NCI-H2081 treated with DMSO at 0.1 percent for 48 hours (cell line): Measurements from ENCODE around the gene ZNF469.
"Not testable (repeated sequence)": the region's sequence is repeated elsewhere in the genome, so short reads cannot be mapped to it uniquely, and the experiment has no call there.

Experiments used
- DNase-seq: peaks from one replicate; lab custom pipeline; 2025; lab: John Stamatoyannopoulos, UW

Gene ZNF469

DNA sequence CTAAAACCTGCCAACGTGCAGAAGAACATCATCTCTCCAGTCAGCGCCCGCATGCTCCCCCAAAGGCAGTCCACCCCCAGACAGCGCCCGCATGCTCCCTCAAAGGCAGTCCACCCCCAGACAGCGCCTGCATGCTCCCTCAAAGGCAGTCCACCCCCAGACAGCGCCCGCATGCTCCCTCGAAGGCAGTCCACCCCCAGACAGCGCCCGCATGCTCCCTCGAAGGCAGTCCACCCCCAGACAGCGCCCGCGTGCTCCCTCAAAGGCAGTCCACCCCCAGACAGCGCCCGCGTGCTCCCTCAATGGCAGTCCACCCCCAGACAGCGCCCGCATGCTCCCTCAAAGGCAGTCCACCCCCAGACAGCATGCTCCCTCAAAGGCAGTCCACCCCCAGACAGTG, 22.4 kb upstream of the ZNF469 start:
- DNase-seq, result not testable (repeated sequence)

DNA sequence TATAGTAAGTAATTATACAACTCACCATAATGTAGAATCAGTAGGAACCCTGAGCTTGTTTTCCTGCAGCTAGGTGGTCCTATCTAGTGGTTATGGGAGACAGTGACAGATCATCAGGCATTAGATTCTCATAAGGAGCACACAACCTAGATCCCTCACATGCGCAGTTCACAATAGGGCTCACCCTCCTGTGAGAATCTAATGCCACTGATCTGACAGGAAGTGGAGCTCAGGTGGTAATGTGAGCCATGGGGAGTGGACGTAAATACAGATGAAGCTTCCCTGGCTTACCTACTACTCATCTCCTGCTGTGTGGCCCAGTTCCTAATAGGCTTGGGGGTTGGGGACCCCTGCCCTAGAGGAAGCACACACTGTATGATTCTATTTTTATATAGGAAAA, 21.8 kb upstream of the ZNF469 start:
- no peak for DNase-seq

- no peak for DNase-seq
Observed at GRCh38 chr16:88361775-88362174, 21.0 kb upstream of the ZNF469 start.

DNA sequence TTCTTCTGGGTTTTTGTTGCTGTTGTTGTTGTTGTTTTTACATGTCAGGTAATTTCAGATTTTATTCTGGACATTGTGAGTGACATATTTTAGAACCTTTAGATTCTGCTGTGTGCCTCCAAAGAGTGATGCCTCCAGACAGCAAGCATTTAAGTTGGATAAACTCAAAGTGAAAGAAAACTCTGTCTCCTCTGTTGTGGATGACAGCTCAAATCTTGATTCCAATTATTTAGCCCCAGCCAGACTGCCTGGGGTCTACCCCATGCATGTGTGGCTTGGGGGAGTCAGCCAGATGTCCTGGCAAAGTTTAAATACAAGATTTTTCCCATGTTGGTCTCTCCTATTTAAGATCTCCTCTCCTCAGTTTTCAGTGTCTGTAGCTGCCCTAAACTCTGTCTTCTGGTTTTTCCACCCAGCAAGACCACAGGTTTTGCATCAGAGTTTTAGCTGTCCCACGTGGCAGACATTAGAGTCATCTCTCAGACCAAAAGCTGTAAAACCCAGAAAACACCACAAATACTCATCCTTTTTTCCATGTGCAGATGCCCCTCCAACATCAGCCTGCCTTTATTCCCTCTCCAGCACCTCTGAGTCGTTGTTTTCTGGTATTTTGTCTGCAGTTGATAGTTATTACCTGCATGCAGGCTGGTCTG, 19.4 kb upstream of the ZNF469 start:
- DNase-seq, result no peak

GRCh38 chr16:88365244-88365865, 17.4 kb upstream of the ZNF469 start:
- no peak for DNase-seq

- no peak for DNase-seq
Observed at GRCh38 chr16:88366032-88366703, 16.6 kb upstream of the ZNF469 start.

GRCh38 chr16:88366704-88367047, 16.1 kb upstream of the ZNF469 start:
- no peak for DNase-seq

- DNase-seq, result no peak
Observed at GRCh38 chr16:88367560-88367959, 15.2 kb upstream of the ZNF469 start.

DNA sequence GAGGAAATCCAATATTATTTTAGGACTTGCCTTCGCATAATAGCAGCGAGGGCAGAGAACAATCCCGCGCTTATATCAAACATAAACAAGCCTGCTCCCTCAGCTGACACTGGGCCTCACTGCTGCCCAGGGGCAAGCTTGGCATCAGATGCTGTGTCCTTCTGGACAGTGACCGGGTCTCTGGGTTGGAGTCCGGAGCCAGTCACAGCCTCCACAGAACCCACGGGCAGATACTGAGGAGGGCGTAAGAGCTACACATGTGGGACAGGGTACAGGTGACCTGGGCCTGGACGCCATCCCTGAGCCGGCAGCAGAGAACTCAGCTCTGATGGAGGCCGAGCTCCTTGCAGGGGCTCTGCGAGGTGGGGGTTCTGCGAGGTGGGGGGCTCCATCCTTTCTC, 14.7 kb upstream of the ZNF469 start:
- DNase-seq, result no peak

DNA sequence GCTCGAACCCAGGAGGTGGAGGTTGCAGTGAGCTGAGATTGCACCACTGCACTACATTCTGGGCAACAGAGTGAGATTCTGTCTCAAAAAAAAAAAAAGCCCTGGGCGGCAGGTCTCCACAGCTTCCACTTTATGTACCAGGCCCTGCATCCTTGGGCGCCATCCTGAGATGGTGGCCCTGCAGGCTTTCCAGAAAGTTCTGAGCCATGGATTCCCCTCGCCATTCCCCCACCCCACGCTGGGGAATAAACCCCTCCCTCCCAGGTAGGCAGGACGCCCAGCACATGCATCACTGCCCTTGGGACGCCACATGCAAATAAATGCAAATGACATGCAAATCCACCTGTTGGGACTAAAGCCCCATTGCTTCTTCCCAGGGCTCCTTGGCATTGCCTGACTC, 13.8 kb upstream of the ZNF469 start:
- no peak for DNase-seq

DNA sequence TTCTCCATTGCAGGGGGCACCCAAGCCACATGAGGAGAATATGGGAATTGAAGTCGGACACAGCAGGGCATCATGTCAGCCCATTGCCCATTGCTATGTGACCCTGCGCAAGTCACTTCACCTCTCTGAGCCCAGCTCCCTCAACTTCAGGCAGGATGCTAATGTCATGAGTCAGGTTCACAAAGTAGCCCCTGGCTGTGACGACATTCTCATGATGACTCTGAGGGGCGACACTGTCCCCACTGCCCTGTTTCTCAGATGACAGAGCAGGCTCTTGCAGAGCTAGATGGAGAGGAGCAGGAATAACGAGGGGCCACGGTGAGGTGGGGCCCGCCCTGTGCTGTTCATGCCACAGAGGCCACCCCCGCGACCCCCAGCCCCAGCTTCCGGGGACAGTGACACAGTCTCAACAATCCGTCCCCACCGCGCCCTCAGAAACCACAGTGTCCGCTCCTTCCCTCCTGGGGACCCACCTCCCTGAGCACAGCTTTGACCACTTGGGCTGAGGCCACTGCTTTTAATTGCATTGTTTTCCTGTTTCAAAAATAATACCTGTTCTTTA, 13.2 kb upstream of the ZNF469 start:
- DNase-seq, result no peak

DNA sequence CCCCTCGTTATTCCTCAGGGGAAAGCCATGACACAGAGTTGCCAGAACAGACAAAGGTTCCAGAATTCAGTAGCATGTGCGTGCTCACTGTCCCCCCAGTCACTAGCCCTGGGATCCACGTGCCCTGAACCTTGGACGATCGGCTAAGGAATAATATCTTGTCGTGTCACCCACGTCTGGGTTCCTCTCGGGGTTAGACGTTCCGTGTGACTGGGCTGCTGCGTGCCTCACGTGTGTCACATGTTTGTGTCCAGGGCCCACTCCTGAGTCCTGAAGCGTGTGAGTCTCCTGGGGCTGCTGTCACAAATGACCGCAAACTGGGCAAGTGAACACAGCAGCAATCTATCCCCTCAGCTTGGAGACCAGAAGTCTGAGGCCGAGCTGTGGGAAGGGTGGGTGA, 12.4 kb upstream of the ZNF469 start:
- DNase-seq, result no peak

GRCh38 chr16:88372522-88372921, 10.2 kb upstream of the ZNF469 start:
- DNase-seq, result no peak

DNA sequence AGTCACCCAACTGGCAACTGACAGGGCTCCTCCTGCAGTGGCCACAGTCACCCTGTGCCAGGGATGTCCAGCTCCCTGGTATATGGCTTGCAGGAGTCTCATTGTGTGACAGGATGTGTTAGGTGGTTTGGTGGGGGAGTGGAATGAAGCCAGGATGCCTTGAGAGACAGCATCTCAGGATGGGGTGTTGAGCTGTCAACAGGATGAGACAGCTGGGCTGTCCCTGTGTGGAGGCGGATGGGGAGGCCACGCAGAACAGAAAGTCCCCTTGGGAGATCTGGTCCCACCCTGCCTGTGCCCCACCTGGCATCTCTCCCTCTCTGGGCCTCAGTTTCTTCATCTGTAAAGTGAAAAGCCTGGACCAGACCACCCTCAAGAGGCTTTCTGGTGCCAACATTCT, 9.5 kb upstream of the ZNF469 start:
- DNase-seq, result no peak

DNA sequence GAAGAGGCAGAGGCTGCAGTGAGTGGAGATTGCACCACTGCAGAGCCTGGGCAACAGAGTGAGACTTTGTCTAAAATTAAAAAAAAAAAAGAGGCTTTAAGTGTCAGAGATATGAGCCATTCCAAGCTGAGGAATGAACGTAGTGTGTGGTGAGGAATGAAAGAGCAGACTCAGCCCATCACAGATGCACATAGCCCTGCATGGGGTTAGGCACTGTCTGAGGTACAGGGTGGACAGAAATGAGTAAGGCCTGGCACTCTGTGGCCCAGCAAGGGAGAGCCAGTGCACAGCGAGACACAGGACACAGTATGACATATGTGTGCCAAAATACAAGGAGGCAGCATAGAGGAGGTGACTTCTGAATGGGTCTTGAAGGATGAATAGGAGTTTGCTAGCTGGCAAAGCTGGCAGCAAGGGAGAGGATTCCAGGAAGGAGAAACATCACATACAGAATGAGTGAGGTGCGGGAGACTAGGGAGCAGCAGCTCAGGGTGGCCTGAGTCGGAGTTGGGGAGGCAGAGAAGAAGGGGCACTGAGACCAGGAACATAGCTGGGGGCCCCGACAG, 8.7 kb upstream of the ZNF469 start:
- DNase-seq, result no peak

- DNase-seq, result no peak
Observed at GRCh38 chr16:88374736-88375135, 8.0 kb upstream of the ZNF469 start.

- DNase-seq, result no peak
Observed at GRCh38 chr16:88375236-88375975, 7.4 kb upstream of the ZNF469 start.

- DNase-seq, result no peak
Observed at GRCh38 chr16:88375996-88376834, 6.5 kb upstream of the ZNF469 start.

DNA sequence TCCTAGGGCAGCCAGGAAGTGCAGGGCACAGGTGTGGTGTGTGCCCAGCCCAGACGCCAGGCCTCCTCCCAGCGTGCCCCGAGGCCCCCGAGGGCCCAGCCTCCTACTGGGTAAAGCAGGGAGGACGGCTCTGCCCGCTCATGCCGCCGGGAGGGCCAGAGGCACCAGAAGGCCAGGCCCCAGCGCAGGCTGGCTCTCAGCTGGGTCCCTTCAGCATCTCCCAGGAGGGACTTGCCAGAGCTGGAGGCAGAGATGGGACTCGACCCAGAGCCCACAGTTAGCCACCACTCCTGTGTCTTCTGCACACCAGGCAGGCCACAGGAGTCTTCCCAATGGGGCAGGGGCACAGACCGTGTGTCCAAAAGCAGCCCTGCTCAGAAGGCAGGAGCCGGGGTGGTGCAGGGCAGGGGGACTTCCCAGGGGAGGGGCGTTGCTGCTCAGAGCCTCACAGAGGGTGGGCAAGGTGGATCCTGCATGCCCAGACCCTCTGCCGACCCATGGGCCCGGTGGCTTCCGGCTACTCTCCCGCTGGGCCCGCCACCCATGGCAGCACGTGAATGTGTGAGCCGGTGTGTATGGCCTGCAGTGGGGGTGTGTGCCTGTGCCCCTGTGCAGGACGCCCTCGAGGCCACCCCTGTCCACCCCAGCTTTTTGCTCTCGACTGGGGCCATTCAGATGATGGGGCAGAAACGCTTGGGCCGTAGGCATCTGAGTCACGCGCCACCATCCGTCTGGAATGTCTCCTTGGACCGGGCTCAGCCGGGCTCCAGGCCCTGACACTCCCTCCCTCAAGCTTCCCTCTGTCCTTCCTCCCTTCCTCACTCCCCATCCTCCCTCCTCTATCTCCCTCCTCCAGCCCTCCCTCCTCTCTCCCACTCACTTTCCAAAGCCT, 5.7 kb upstream of the ZNF469 start:
- no peak for DNase-seq

GRCh38 chr16:88377961-88378360, 4.8 kb upstream of the ZNF469 start:
- no peak for DNase-seq
